GM21367 (cell line): Measurements from ENCODE around the gene AKAP13.
"Not testable (repeated sequence)": the region's sequence is repeated elsewhere in the genome, so short reads cannot be mapped to it uniquely, and the experiment has no call there.

Source experiments
- ATAC-seq: cut with Tn5 transposase; IDR thresholded peaks from one replicate; pipeline ENCODE4 v1.9.1; 2021; ENCODE audit not compliant: unreplicated experiment

Gene AKAP13

DNA sequence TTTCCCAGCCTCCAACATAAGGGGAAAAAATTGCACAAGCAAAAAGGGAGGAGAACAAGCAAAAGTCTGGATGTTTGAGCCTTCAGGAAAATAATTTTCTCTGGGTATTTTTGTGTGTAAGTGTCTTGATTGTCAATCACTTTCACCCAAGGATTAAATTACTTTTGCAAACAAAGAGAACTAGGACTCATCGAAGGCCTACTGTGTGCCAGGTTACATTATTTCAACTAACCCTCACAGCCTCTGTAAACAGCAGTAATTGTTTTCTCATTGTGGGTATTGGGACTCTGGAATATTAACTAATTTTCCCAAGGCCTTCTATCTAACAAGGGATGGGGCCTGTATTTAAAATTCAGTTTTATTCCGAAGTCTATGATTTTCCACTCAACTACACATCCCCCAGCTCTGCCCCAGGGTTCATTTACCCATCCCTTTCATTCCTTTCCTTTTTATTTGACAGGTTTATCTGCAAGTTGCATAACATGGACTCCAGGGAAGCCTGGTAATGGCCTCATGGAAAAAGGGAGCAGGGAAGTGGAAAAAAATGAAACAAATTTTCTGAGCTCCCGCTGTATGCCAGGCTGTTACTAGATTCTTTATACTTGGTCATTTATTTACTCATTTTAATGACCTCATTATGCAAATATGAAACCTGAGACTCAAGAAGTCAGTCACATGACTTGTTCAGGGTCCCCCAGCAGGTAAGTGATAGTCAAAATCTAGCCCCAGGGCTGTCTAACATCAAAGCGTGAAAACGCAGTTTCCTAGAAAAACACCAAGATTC is 32.9 kb upstream of the AKAP13 start:
- not testable (repeated sequence) for ATAC-seq

DNA sequence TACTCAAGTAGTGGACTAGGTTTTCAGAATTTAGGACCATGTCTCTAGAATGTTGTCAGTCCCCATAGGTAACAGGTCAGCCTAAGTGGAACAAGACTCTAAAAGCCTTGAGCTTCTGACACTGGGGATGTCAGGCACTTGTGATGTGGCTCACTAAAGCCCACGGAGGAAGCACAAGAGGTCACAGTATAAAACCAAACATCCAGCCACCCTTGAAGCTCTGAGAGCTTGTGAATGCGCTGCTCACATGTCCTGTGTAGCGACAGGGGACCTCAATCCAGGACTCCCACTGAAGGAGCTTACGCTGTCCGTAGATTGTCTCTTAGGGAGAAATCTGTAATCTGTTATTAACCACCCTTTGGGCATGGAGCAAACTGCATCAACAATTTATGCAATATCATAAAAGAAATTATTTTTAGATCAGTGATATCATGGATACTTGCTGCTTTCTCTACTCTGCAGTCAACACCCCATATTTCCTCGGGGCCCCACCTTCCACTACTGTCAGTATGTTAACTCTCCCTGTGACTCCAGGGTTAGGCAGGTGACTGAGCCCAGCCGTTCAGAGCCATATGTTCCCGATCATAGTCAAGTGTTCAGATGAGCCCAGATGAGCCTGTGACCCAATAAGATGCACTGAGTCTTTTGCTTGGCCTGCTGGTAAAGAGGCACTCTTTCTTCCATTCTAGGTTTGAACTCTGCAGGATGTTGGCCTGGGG is 32.2 kb upstream of the AKAP13 start:
- not testable (repeated sequence) for ATAC-seq

DNA sequence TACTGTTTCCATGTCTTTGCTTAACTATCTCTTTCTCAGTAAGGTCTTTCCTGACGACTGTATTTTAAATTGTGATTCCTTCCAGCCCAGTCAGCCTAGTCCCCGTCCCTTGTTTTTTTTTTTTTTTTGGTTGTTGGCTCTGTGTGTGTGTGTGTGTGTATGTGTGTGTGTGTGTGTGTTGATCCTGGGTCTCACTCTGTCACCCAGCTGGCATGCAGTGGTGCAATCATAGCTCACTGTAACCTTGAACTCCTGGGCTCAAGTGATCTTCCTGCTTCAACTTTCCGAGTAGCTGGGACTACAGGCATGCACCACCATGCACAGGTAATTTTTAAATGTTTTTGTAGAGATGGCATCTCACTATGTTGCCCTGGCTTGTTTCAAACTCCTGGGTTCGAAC is 31.3 kb upstream of the AKAP13 start:
- ATAC-seq: not testable (repeated sequence)

DNA sequence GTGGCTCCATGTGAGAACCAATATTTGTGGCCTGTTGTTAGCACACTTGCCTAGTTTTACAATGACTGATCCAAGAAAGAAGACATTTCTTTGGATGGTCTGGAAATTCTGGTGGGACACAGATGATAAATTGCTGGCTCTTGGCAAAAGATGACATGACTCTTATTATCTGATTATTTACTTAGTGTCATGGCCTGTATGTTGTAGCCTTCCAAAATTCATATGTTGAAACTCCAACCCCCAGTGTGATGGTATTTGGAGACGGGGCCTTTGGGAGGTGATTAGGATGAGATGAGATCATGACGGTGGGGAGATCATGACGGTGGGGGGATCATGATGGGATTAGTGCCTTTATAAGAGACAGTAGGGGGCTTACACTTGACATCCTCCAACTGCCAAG is 30.0 kb upstream of the AKAP13 start:
- no peak for ATAC-seq

DNA sequence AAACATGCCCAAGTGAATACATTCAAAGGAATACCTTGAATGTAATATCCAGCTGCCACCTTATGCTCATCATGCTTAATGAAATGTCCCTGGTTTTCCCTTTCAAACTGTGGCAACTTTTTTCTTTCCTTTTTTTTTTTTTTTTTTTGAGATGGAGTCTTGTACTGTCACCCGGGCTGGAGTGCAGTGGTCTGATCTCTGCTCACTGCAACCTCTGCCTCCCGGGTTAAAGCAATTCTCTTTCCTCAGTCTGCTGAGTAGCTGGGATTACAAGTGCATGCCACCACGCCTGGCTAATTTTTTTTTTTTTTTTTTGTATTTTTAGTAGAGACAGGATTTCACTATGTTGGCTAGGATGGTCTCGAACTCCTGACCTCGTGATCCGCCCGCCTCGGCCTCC is 28.9 kb upstream of the AKAP13 start:
- ATAC-seq: not testable (repeated sequence)

DNA sequence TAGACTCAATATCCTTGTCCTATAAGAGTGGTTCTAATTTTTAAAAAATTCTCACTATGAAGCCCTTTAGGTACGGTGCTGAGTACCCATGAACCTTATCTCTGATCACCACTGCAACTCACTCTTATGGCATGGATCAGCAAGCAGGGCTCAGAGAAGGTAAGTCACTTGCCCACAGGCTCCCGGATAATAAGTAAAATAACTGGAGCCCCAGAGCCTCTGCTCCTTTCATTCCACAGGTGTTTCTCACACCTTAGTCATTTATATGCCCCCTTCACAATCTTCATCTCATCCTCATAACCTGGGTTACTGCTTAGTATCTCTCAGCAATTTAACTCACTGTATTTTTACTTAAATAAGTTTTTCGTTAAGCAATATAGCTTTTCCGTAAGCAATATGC is 28.4 kb upstream of the AKAP13 start:
- no peak for ATAC-seq

DNA sequence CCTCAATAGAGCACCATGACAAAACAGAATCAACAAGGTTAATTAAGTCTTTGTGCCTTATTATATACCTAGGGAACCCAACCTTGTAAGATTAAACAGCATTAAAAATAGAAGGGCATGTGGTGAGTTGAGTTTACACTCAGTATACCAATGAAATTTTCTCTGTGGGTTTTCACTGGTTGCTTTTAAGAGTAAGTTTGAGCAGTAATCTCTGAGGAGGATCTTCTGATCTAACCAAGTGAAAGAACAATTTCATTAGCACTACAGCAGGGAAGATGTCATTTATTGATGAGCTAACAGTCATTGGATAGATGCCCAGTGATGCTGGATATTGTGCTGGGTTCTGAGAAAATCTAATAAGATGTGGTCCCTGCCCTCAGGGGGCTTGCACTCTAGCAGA is 26.9 kb upstream of the AKAP13 start:
- ATAC-seq: no peak

DNA sequence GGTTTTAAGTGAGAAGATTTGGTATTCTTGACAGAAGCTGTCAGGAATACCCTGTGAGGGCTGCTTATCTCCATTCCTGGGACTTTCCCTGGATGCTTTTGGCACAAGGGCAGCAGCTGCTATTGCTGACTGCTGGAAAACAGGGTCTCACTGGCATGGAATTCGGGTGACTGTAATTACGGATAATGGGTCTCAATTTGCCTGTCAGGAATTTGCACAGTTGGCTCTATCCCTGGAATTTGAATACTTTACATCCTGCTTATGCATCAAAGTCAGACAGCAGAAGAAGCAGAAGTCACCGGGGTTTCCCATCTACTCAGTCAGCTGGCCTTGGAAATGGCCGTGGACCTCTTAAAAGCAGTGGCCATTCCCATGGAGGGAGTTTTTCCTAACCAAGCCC is 25.9 kb upstream of the AKAP13 start:
- no peak for ATAC-seq

DNA sequence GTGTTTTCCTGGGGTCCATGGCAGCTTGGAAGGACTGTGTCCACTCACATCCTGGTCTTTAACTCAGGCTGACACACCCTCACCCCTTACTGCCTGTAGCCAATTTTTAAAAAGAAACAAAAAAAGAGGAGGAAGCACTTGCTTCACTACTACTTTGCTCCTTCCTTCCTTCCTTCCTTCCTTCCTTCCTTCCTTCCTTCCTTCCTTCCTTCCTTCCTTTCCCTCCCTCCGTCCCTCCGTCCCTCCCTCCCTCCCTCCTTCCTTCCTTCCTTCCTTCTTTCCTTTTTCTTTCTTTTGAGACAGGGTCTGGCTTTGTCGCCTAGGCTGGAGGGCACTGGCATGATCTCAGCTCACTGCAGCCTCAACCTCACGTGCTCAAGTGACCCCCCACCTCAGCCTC is 25.5 kb upstream of the AKAP13 start:
- ATAC-seq: no peak

DNA sequence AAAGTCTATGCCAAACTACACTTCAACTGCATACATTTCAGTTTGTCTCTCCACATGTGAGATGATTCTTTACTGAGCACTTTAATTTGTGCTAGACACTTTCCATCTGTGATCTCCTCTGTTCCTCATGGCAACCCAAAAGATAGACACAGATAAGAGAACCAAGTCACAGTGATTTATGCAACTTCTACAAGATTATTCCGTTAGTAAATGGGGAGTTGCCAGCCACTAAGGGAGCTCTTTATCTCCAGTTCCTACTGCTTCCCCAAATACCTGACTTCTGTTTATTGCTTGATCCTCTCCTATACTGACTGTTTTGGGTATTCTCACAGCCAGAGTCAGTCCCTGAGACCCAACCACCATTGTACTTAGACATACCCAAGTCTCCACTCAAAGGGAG is 24.1 kb upstream of the AKAP13 start:
- ATAC-seq: no peak

DNA sequence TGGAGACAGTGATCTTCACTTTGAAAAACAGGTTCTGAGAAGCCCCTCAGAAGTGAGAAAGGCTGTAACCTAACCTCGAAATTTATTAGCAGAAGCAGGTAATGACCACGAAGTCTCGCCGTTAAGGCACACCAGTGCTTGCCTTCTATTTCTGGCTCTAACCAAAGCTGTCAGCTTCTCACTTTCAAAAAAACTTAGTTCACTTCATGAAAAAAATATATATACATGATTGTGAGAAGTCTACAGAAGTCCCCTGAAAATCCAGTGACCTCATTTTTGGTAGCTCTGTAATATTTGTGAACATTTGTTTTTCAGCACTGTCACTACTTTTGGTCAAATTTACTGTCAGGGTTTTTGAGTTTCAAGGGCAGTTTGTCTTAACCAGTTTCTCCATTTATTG is 19.1 kb upstream of the AKAP13 start:
- ATAC-seq: peak; percentile 77

DNA sequence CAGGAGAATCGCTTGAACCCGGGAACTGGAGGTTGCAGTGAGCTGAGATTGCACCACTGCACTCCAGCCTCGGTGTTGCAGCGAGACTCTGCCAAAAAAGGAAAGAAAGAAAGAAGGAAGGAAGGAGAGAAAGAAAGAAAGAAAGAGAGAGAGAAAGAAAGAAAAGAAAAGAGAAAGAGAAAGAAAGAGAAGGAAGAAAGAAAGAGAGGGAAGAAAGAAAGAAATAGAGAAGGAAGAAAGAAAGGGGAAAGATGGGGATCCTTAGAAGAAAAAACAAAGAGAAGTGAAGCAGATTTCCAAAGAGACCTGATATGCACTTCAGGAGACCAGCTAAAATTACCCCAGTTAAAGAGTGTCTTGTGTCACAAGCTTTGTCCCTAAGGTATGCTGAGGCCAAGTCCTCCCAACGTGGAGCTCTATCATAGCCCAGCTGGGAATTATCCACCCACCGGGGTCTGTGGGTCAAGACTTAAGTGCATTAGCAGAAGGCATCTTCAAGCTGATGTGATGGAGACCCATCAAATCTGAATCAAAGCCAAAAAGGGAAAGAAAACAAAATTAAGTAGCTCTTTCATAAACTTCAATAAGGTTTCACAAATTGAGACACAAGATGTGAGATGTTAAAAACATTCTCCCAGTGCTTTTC is 17.8 kb upstream of the AKAP13 start:
- ATAC-seq: no peak

DNA sequence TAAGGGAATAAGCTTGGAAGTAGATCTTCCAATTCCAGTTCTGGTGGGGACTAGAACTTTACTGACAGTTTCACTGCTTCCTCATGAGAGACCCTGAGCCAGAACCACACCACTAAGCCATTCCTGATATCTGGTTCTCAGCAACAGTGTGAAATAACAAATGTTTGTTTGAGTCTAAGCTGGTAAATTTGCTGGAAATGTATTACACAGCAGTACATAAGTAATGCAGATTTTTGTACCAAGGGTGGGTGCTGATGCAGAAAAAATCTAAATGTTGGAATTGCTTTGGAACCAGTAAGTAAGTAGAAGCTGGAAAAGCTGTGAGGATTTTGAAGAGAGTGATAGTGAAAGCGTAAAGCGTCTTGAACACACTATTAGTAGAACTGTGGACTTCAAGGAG is 14.4 kb upstream of the AKAP13 start:
- no peak for ATAC-seq

DNA sequence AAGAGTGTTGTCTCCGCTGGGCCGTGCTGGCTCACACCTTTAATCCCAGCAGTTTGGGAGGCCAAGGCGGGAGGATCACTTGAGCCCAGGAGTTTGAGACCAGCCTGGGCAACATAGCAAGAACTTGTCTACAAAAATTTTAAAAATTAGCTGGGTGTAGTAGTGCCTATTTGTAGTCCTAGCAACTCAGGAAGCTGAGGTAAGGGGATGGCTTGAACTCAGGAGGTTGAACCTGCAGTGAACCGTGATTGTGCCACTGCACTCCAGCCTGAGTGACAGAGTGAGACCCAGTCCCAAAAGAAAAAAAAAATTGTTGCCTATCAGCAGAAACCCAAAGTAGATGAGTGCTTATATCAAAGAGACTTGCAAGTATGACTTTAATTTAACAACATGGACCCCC is 12.7 kb upstream of the AKAP13 start:
- ATAC-seq: no peak

DNA sequence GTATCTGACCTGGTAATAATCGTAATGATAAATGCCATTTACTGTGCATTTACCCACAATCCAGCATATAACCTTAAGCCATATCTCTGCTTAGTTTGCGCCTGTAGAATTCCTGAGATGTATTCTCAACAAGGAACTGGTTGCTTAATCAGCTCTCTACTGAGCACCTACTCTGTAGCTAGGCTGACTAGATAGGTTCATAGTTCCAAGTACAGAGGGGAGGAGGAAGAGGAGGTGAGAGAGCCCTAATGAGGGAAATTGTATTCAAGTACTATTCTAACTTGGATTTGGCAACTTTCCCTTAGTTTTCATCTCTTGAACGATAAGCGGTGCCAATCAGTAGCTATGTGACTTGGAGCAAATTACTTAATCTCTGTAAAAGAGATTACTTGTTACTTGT is 5.6 kb upstream of the AKAP13 start:
- ATAC-seq: no peak

DNA sequence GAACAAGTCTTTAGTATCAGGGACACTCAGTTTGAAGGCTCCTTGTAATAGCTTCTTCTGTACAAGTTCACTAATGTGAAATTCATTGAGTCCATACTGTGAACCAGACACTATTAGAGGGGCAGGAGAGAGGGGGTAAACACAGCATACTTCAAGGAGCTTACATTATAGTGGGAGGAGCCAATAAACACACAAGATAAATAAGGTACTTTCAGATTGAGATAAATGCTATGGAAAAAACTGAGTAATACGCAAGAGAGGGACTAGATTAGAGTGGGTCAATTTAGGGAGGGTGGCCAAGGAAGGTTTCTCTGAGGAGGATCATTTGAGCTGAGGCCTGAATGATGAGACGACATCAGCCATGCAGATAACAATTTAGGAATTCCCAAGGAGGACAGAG is 3.1 kb upstream of the AKAP13 start:
- ATAC-seq: no peak

DNA sequence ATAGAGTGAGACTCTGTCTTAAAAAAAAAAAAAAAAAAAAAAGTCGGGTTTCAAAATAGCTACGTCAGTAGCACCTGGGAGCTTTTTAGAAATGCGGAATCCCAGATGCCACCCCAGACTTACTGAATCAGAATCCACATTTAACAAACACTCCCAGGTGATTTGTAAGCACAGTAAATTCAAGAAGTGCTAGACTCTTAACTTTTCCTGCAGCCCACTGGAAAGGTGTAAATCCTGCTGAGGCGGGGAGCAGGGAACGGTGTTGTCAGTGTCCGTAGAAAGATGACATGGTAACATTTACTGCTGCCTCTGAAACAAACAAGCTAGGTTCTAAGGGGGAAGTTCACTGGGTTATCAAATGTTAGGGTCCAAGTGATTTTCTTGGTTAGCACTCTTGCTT is 2.4 kb upstream of the AKAP13 start:
- ATAC-seq: no peak

DNA sequence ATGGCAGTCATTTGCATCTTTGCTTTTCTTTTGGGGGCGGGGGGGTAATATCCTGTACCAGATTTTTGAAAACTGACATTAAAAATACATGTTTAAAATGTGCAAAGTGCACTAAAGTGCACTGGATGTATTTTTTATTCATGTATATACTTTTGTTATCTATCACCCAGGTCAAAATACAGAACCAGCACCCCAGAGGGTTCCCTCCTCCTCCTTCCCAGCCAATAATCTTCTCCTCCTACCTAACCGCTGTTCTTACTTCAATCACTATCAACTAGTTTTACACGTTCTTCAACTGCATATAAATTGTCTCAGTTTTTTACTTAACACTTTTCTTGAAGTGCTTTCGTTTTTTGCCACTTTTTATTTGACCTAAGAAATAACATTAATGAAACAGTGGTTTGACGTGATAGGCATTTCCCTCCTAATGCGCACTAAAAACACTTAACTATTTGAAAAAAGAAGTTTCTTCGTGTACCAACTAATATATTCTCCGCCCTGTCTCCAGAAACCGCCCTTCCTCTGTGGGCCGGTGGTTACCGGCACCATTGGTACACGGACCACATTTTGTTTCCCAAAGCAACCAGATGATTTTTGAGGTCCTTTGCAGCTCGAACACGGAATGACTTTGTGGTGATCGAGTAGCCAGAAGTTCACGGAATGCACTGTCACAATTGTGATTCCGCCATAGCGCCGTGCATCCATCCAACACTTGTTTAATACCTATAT is 836 bp upstream of the AKAP13 start:
- no peak for ATAC-seq

DNA sequence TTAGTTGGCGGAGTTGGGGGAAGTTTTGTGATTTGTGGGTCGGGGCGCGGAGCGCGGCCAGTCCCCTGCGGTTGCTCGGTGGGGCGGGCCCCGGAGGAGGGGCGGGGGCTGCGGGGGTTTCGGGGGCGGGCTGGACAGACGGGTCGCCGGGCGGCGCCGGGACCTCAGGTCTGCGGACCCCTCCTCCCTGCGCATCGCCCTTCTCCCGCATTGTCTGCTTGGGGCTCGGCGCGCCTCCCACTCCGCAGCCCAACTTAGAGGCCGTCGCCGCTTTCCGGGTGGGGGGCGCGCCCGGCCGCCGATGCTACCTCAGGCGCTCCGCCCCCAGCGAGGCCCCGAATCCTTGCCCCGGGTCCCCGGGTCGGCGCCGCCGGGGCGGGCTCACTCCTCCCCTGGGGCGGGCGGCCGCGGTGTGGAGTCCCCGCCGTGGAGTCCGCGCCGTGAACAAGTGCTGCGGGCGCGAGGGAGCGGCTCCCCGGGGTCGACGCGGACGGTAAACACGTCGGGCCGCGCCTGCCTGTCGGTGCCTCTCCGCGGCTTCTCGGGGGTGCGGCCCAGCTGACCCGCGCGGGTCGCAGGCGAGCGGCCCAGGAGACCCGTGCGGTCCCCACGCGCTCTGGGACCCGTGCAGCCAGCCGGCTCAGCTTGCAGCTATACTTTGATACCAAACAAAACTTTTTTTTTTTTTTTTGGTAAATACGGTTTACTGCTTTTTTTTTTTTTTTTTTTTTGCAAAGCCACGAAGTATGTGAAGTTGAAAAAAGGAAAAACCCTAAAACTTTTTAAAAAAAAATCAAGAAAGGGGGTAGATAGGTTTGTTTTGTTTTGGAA is 624 bp downstream of the AKAP13 start:
- ATAC-seq: peak; percentile 26

DNA sequence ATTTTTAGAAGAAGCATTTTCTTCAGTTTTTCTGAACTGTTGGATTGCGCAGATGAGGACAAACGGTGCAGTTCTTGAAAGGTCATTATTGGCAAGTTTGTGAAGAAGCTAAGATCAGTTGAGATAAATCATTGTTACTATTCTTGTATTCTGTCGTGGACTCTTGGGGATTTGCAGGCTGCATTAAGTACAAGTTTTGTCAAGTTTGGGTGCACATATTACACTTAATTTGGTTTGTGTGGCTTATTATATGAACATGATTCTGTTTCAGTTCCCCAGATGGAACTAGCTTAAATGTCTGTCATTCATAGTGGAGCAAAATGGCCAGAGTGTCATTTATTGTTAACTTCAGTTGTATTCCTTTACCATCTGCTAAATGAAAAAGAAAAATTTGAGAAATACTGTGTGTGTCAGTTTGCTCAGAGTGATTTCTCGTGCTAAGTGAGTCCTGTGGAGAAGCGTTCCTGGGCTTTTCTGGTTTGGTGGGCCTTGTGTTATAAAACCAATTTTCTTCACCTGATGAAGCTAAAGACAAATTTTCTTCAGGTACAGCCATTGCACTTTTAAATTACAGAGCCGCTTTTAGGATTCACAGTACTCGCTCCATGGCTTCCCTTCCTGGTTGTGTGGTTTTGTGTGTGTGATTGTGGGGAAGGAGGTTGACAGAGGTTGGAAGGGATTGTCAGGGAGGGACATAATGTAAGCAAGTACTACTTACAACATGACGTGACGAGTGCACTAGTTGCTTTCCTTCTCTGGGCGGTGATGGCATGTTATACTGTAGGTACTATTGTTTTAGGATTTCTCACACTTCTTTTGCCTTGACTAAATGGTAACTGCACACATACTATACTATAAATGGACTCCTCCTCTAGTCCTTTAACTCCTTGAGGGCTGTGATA is 1.7 kb downstream of the AKAP13 start:
- no peak for ATAC-seq
